K562 (cell line): Measurements from ENCODE around the gene KIF3A. TPM values are rescaled to one million over a fixed set of nuclear protein-coding genes. Genes with fewer than 3 reads are reported as not detected.

Experiments used
- C11orf30 ChIP-seq: fragments of 450-650 bp; IDR thresholded peaks from 2 replicates; pipeline ENCODE4 v1.6.1; 2016; ENCODE audit warnings: low read depth, mild to moderate bottlenecking
- CBFA2T3 ChIP-seq: fragments of 450-650 bp; IDR thresholded peaks from 2 replicates; pipeline ENCODE4 v1.6.1; 2017
- CEBPB ChIP-seq: fragments of 450-650 bp; IDR thresholded peaks from 2 replicates; pipeline ENCODE4 v1.6.1; 2016; ENCODE audit warnings: missing genetic modification characterization, missing compliant biosample characterization
- CREM ChIP-seq: IDR thresholded peaks from 2 replicates; pipeline ENCODE4 v1.6.1; 2014; ENCODE audit warnings: antibody characterized with exemption, low read depth
- CTCFL ChIP-seq: IDR thresholded peaks from 2 replicates; pipeline ENCODE4 v1.6.1; 2011; ENCODE audit warnings: borderline replicate concordance, low read depth, mild to moderate bottlenecking, moderate library complexity, low read length; ENCODE audit not compliant: insufficient read depth, poor library complexity, severe bottlenecking
- E2F1 ChIP-seq: sonication (generic); formaldehyde crosslinking; IDR thresholded peaks from 2 replicates; pipeline ENCODE4 v1.8.1; 2023; ENCODE audit warnings: mild to moderate bottlenecking, missing genetic modification reagents, moderate library complexity
- FOXJ2 ChIP-seq: fragments of 200-800 bp; sonication (Bioruptor generic); IDR thresholded peaks from 2 replicates; pipeline ENCODE4 v1.6.1; 2016; ENCODE audit warnings: missing genetic modification characterization, missing compliant biosample characterization
- HDAC2 ChIP-seq: fragments of 450-650 bp; IDR thresholded peaks from 2 replicates; pipeline ENCODE4 v1.6.1; 2016; ENCODE audit warnings: mild to moderate bottlenecking
- HEY1 ChIP-seq: fragments of 250-450 bp; sonication (Bioruptor Pico); IDR thresholded peaks from 2 replicates; pipeline ENCODE4 v1.5.0; 2020; ENCODE audit warnings: mild to moderate bottlenecking, moderate library complexity, borderline replicate concordance
- KAT7 ChIP-seq: sonication (generic); formaldehyde crosslinking; IDR thresholded peaks from 2 replicates; pipeline ENCODE4 v1.8.0; 2022; ENCODE audit warnings: missing genetic modification reagents, mild to moderate bottlenecking, borderline replicate concordance
- MTA1 ChIP-seq: fragments of 450-650 bp; IDR thresholded peaks from 2 replicates; pipeline ENCODE4 v1.6.1; 2017; ENCODE audit warnings: borderline replicate concordance
- RCOR1 ChIP-seq, 2 experiments: IDR thresholded peaks; 2 replicates each; pipeline ENCODE4 v1.6.1; 2012; ENCODE audit warnings: low read depth in 2 of 2, low read length in 2 of 2, borderline replicate concordance in 1 of 2, improper control_type of control experiment in 1 of 2
- SMAD2 ChIP-seq: fragments of 150-350 bp; IDR thresholded peaks from 2 replicates; pipeline ENCODE4 v1.6.1; 2014; ENCODE audit warnings: low read depth, mild to moderate bottlenecking, low read length
- SMARCB1 ChIP-seq: IDR thresholded peaks from 2 replicates; pipeline ENCODE4 v1.6.1; 2011; ENCODE audit warnings: improper control_type of control experiment, low read depth; ENCODE audit not compliant: insufficient read length
- TSC22D4 ChIP-seq: fragments of 450-650 bp; IDR thresholded peaks from 2 replicates; pipeline ENCODE4 v1.6.1; 2016; ENCODE audit warnings: missing genetic modification characterization, missing biosample characterization, control low read depth
- ZEB2 ChIP-seq: fragments of 450-650 bp; IDR thresholded peaks from 2 replicates; pipeline ENCODE4 v1.6.1; 2016
- ZKSCAN3 ChIP-seq: fragments of 250-450 bp; sonication (Bioruptor Pico); IDR thresholded peaks from 2 replicates; pipeline ENCODE4 v1.4.0; 2020
- ZNF444 ChIP-seq: fragments of 250-450 bp; sonication (Bioruptor Pico); IDR thresholded peaks from 2 replicates; pipeline ENCODE4 v1.4.0; 2020; ENCODE audit warnings: mild to moderate bottlenecking, moderate library complexity
- ZNF77 ChIP-seq: fragments of 250-450 bp; sonication (Bioruptor Pico); IDR thresholded peaks from 2 replicates; pipeline ENCODE4 v1.5.0; 2020
- polyA plus RNA-seq, 8 experiments: library from polyadenylated mRNA; depleted of rRNA in 4 of 8; stranded (reverse) in 5 of 8; unstranded in 3 of 8; fragments of >200 nt; fragmentation: Nextera tagmentation in 2 of 8; fragmentation: Illumina TruSeq in 1 of 8; extraction: Ambion mirVana in 2 of 8; extraction: Trizol in 1 of 8; gene quantifications; 2 replicates each; pipeline versions ENCODE4 v1.2.1 to v1.2.3, GENCODE V29; 2011 to 2014; ENCODE audit warnings: inconsistent platforms in 1 of 8, missing spikeins in 1 of 8
- total RNA-seq, 7 experiments: library from RNA; depleted of rRNA in 6 of 7; stranded (reverse); fragments of >200 nt in 6 of 7; fragmentation: Illumina TruSeq in 2 of 7; extraction: Trizol in 2 of 7; gene quantifications; 2 replicates each; pipeline versions ENCODE4 v1.2.1 to v1.2.3, GENCODE V29; 2011 to 2021; ENCODE audit warnings: low replicate concordance in 1 of 7
- TF ChIP-seq, protein P1 (sequence below): fragments of 450-650 bp; IDR thresholded peaks from 2 replicates; pipeline ENCODE4 v1.6.1; 2017; ENCODE audit warnings: mild to moderate bottlenecking, moderate library complexity
- TF ChIP-seq, protein P2 (sequence below): fragments of 450-650 bp; IDR thresholded peaks from 2 replicates; pipeline ENCODE4 v1.6.1; 2016
- TF ChIP-seq, protein P3 (sequence below): sonication (generic); formaldehyde crosslinking; IDR thresholded peaks from 2 replicates; pipeline ENCODE4 v1.8.0; 2023; ENCODE audit warnings: mild to moderate bottlenecking, missing genetic modification reagents

The KIF3A gene
- total and polyA plus RNA-seq, 9 of the 15 experiments (the other 6 are each of a cell fraction or from before 2014, with no cell fraction given): 1.5 to 7.8 (median 6.0) TPM

GRCh38 chr5:132684491-132684890 lies 52.9 kb downstream of the KIF3A start (continued):
- TF ChIP-seq, protein P1, sequence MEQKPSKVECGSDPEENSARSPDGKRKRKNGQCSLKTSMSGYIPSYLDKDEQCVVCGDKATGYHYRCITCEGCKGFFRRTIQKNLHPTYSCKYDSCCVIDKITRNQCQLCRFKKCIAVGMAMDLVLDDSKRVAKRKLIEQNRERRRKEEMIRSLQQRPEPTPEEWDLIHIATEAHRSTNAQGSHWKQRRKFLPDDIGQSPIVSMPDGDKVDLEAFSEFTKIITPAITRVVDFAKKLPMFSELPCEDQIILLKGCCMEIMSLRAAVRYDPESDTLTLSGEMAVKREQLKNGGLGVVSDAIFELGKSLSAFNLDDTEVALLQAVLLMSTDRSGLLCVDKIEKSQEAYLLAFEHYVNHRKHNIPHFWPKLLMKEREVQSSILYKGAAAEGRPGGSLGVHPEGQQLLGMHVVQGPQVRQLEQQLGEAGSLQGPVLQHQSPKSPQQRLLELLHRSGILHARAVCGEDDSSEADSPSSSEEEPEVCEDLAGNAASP: no peak
- TF ChIP-seq ZEB2 (no peak), C11orf30 (no peak), HDAC2 (0 out of 2 replicates have a peak, but pooled peaks have one; percentile 21), RCOR1 (IDR thresholded peaks at IDR 0.05; ENCODE audit: borderline replicate concordance in 1 of 2, low read depth in 2 of 2, low read length in 2 of 2) (0 out of 4 replicates have a peak, but pooled peaks of 1 of the 2 experiments have one; percentile 25), CBFA2T3 (peak; percentile 89), SMAD2 (no peak), FOXJ2 (no peak), ZNF444 (CRISPR knock-in tag) (no peak), KAT7 (no peak), TSC22D4 (tag) (no peak), MTA1 (no peak), E2F1 (CRISPR knock-in tag) (no peak), CEBPB (tag) (peak; percentile 93), SMARCB1 (no peak), CREM (0 out of 2 replicates have a peak, but pooled peaks have one; percentile 27), HEY1 (CRISPR knock-in tag) (no peak), CTCFL (no peak), ZKSCAN3 (CRISPR knock-in tag) (no peak), ZNF77 (no peak)
- TF ChIP-seq, protein P2, sequence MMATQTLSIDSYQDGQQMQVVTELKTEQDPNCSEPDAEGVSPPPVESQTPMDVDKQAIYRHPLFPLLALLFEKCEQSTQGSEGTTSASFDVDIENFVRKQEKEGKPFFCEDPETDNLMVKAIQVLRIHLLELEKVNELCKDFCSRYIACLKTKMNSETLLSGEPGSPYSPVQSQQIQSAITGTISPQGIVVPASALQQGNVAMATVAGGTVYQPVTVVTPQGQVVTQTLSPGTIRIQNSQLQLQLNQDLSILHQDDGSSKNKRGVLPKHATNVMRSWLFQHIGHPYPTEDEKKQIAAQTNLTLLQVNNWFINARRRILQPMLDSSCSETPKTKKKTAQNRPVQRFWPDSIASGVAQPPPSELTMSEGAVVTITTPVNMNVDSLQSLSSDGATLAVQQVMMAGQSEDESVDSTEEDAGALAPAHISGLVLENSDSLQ: no peak
- TF ChIP-seq, protein P3, sequence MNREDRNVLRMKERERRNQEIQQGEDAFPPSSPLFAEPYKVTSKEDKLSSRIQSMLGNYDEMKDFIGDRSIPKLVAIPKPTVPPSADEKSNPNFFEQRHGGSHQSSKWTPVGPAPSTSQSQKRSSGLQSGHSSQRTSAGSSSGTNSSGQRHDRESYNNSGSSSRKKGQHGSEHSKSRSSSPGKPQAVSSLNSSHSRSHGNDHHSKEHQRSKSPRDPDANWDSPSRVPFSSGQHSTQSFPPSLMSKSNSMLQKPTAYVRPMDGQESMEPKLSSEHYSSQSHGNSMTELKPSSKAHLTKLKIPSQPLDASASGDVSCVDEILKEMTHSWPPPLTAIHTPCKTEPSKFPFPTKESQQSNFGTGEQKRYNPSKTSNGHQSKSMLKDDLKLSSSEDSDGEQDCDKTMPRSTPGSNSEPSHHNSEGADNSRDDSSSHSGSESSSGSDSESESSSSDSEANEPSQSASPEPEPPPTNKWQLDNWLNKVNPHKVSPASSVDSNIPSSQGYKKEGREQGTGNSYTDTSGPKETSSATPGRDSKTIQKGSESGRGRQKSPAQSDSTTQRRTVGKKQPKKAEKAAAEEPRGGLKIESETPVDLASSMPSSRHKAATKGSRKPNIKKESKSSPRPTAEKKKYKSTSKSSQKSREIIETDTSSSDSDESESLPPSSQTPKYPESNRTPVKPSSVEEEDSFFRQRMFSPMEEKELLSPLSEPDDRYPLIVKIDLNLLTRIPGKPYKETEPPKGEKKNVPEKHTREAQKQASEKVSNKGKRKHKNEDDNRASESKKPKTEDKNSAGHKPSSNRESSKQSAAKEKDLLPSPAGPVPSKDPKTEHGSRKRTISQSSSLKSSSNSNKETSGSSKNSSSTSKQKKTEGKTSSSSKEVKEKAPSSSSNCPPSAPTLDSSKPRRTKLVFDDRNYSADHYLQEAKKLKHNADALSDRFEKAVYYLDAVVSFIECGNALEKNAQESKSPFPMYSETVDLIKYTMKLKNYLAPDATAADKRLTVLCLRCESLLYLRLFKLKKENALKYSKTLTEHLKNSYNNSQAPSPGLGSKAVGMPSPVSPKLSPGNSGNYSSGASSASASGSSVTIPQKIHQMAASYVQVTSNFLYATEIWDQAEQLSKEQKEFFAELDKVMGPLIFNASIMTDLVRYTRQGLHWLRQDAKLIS (CRISPR knock-in tag): no peak
